Thyroid gland (tissue), 4 donors: ENCODE data around the gene ADAMTSL3.

Experiments used
- POLR2A ChIP-seq, 2 donors: fragments of 450-650 bp; IDR thresholded peaks; one replicate each; pipeline ENCODE4 v1.6.1; 2017; ENCODE audit warnings: antibody characterized with exemption in 2 of 2, mild to moderate bottlenecking in 2 of 2, moderate library complexity in 1 of 2
- TF ChIP-seq, protein P1 (sequence below), 6 experiments: fragments of 200-600 bp in 3 of 6; fragments of 450-650 bp in 3 of 6; sonication (generic) in 3 of 6; IDR thresholded peaks; one replicate each; pipeline ENCODE4 v1.5.1; 2016 to 2019; ENCODE audit warnings: antibody characterized with exemption in 6 of 6, mild to moderate bottlenecking in 2 of 6, inconsistent platforms in 1 of 6, moderate library complexity in 1 of 6

DNA sequence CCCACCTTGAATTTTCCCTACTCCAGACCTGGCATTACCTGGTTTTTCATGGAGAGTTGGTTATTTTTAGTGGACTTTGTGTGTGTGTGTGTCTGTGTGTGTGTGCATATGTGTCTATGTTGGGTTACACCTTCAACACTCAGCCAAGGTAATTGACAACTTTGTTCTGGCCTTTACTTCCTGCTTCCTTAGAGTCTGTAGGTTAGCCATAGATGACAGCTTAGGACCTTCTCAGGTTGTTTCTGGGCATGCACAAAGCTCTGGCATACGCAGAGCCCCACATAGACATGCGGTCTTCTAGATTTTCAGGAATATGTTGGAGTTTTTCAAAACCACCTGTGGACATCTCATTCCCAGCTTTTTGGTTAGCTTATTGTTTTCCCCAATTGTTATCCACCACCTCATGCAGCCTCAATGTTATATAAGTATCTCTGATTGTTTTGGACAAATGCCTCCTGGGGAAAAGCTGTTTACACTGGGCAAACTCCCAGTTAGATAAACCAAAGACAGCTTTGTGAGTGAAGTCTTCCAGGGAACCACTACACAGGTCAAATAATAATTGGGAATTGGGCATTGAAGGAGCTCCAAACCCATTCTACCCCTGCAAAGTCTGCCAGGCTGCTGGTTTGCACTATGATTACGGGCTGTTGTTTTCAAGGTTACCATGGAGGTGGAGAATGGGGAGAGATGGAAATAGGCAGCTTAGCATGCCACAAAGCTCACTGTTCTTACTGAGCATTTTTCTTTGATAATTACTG lies 201.2 kb downstream of the ADAMTSL3 start:
- TF ChIP-seq, protein P1, sequence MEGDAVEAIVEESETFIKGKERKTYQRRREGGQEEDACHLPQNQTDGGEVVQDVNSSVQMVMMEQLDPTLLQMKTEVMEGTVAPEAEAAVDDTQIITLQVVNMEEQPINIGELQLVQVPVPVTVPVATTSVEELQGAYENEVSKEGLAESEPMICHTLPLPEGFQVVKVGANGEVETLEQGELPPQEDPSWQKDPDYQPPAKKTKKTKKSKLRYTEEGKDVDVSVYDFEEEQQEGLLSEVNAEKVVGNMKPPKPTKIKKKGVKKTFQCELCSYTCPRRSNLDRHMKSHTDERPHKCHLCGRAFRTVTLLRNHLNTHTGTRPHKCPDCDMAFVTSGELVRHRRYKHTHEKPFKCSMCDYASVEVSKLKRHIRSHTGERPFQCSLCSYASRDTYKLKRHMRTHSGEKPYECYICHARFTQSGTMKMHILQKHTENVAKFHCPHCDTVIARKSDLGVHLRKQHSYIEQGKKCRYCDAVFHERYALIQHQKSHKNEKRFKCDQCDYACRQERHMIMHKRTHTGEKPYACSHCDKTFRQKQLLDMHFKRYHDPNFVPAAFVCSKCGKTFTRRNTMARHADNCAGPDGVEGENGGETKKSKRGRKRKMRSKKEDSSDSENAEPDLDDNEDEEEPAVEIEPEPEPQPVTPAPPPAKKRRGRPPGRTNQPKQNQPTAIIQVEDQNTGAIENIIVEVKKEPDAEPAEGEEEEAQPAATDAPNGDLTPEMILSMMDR (IDR thresholded peaks at IDR 0.05), result no peak
- no peak for TF ChIP-seq POLR2A (IDR thresholded peaks at IDR 0.05)
